ENCODE measurements around the gene MSRB3. TPM values are rescaled to one million over a fixed set of nuclear protein-coding genes. Genes with fewer than 3 reads are reported as not detected.

The MSRB3 gene
- total and polyA plus RNA-seq, 10 of the 15 experiments (the other 5 are each of a cell fraction or from before 2014, with no cell fraction given): 0.07 to 2.7 (median 1.3) TPM

- in situ Hi-C loops (cut with MboI): no loop called here
- Histone ChIP-seq H3K9ac (ENCODE audit: control insufficient read depth, insufficient read depth, low read length) (no peak overlapping the region), H3K36me3 (ENCODE audit: control insufficient read depth in 2 of 2, insufficient read depth in 2 of 2, low read length in 1 of 2) (no peaks in the 10 kb centered on the region), H3K4me3 (no peak overlapping the region), H2AFZ (ENCODE audit: control insufficient read depth, low read depth, low read length) (no peak overlapping the region), H3K4me1 (ENCODE audit: control insufficient read depth, insufficient read depth, low read length) (no peaks in the 10 kb centered on the region), H3K4me2 (ENCODE audit: control insufficient read depth, insufficient read depth) (no peak overlapping the region), H3K79me2 (ENCODE audit: control insufficient read depth, insufficient read depth, low read length) (no peaks in the 10 kb centered on the region), H3K27me3 (replicated peaks in 1 of 2; ENCODE audit: control insufficient read depth in 2 of 2, insufficient read depth in 2 of 2, low read length in 1 of 2) (no peaks in the 10 kb centered on the region), H3K27ac (ENCODE audit: control insufficient read depth, insufficient read depth) (no peak overlapping the region), H3K9me3 (replicated peaks; ENCODE audit: control insufficient read depth, insufficient read depth, low read length) (no peaks in the 10 kb centered on the region; the same call in 2 of the 3 replicates), H4K20me1 (ENCODE audit: control insufficient read depth, insufficient read depth) (no peaks in the 10 kb centered on the region)
- ChIA-PET SMC1A (ENCODE audit: uncharacterized antibody, unreplicated experiment) (no interaction called here), RAD21 (ENCODE audit: unreplicated experiment) (no interaction called here), CTCF (no interaction called here), POLR2A (no interaction called here)
- DNase-seq (ENCODE audit: low read depth, low spot score) (no peak), FAIRE-seq (no peak), ATAC-seq (no peak)
- intact Hi-C loops (cut with micrococcal nuclease; ENCODE audit: unreplicated experiment): no loop called here
- WGBS (ENCODE audit: insufficient coverage, insufficient replicate concordance, low lambda C conversion rate, missing lambda C conversion rate): 0% methylated on average over 1 of the region's 1 CpG
- BruUV-seq (replicated peaks): no TSS peak
- TF ChIP-seq JUND (IDR thresholded peaks at IDR 0.05; ENCODE audit: low read depth, low read length): no peak
- TF ChIP-seq HDAC6 (IDR thresholded peaks at IDR 0.05; ENCODE audit: unreplicated experiment): no peak
- TF ChIP-seq, protein P1, sequence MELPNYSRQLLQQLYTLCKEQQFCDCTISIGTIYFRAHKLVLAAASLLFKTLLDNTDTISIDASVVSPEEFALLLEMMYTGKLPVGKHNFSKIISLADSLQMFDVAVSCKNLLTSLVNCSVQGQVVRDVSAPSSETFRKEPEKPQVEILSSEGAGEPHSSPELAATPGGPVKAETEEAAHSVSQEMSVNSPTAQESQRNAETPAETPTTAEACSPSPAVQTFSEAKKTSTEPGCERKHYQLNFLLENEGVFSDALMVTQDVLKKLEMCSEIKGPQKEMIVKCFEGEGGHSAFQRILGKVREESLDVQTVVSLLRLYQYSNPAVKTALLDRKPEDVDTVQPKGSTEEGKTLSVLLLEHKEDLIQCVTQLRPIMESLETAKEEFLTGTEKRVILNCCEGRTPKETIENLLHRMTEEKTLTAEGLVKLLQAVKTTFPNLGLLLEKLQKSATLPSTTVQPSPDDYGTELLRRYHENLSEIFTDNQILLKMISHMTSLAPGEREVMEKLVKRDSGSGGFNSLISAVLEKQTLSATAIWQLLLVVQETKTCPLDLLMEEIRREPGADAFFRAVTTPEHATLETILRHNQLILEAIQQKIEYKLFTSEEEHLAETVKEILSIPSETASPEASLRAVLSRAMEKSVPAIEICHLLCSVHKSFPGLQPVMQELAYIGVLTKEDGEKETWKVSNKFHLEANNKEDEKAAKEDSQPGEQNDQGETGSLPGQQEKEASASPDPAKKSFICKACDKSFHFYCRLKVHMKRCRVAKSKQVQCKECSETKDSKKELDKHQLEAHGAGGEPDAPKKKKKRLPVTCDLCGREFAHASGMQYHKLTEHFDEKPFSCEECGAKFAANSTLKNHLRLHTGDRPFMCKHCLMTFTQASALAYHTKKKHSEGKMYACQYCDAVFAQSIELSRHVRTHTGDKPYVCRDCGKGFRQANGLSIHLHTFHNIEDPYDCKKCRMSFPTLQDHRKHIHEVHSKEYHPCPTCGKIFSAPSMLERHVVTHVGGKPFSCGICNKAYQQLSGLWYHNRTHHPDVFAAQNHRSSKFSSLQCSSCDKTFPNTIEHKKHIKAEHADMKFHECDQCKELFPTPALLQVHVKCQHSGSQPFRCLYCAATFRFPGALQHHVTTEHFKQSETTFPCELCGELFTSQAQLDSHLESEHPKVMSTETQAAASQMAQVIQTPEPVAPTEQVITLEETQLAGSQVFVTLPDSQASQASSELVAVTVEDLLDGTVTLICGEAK (IDR thresholded peaks at IDR 0.05; ENCODE audit: borderline replicate concordance): no peak
- no peak for TF ChIP-seq NR2F1 (conservative IDR thresholded peaks at IDR 0.05)
- TF ChIP-seq RBBP5 (conservative IDR thresholded peaks at IDR 0.05): no peak
- TF ChIP-seq KAT2A (conservative IDR thresholded peaks at IDR 0.05; ENCODE audit: control insufficient read depth, low read depth, low read length): no peak
- no peak for TF ChIP-seq FOS (IDR thresholded peaks at IDR 0.05; ENCODE audit: borderline replicate concordance, extremely low read depth, insufficient read length)
- no peak for TF ChIP-seq RB1 (IDR thresholded peaks at IDR 0.05; ENCODE audit: borderline replicate concordance)
- TF ChIP-seq RUNX3 (IDR thresholded peaks at IDR 0.05; ENCODE audit: low read length): no peak
- TF ChIP-seq, protein P2, sequence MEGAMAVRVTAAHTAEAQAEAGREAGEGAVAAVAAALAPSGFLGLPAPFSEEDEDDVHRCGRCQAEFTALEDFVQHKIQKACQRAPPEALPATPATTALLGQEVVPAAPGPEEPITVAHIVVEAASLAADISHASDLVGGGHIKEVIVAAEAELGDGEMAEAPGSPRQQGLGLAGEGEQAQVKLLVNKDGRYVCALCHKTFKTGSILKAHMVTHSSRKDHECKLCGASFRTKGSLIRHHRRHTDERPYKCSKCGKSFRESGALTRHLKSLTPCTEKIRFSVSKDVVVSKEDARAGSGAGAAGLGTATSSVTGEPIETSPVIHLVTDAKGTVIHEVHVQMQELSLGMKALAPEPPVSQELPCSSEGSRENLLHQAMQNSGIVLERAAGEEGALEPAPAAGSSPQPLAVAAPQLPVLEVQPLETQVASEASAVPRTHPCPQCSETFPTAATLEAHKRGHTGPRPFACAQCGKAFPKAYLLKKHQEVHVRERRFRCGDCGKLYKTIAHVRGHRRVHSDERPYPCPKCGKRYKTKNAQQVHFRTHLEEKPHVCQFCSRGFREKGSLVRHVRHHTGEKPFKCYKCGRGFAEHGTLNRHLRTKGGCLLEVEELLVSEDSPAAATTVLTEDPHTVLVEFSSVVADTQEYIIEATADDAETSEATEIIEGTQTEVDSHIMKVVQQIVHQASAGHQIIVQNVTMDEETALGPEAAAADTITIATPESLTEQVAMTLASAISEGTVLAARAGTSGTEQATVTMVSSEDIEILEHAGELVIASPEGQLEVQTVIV (IDR thresholded peaks at IDR 0.05; ENCODE audit: borderline replicate concordance, partially characterized antibody): no peak
Observed at GRCh38 chr12:65391711-65392110, 113.2 kb downstream of the MSRB3 start.

Measured in GM12878 (cell line).